ENCODE measurements around the gene DSG1. TPM values are rescaled to one million over a fixed set of nuclear protein-coding genes. Genes with fewer than 3 reads are reported as not detected.

DSG1 gene
- total and polyA plus RNA-seq, 2 of the 13 experiments (the other 11 are each of a cell fraction or from before 2014, with no cell fraction given), result 0.04 TPM; not detected in 1

- TF ChIP-seq SPEN (CRISPR knock-in tag; IDR thresholded peaks at IDR 0.05; ENCODE audit: low read depth) (peak; percentile 43; the same call in 1 of the 2 replicates), BRCA1 (CRISPR knock-in tag; IDR thresholded peaks at IDR 0.05) (no peak), ZNF180 (CRISPR knock-in tag; IDR thresholded peaks at IDR 0.05; ENCODE audit: borderline replicate concordance, low read depth) (no peak)
These were observed 55.7 kb downstream of the DSG1 start (continued) for GRCh38 chr18:31373641-31374040.

- no TSS peak for BruUV-seq (replicated peaks)
- POLR2A ChIA-PET, result no interaction called here
- in situ Hi-C loops (cut with HindIII; ENCODE audit: extremely low pct_ligation_motif_present, low pct_unique_long_range_greater_than_20kb) (no loop called here), intact Hi-C loops (cut with micrococcal nuclease; ENCODE audit: unreplicated experiment) (no loop called here)
- no peaks in the 10 kb centered on the region for H3K79me2 ChIP-seq (ENCODE audit: insufficient read depth, low read length)
- TF ChIP-seq ZZZ3 (CRISPR knock-in tag; IDR thresholded peaks at IDR 0.05; ENCODE audit: borderline replicate concordance) (no peak), PRPF4 (IDR thresholded peaks at IDR 0.05; ENCODE audit: low read depth, low read length, poor library complexity, severe bottlenecking) (no peak), TBX3 (IDR thresholded peaks at IDR 0.05; ENCODE audit: borderline replicate concordance) (no peak), MED8 (CRISPR knock-in tag; IDR thresholded peaks at IDR 0.05; ENCODE audit: insufficient replicate concordance) (no peak), TCF7L2 (IDR thresholded peaks at IDR 0.05; ENCODE audit: low read depth, low read length) (no peak), ELF3 (CRISPR knock-in tag; IDR thresholded peaks at IDR 0.05) (no peak), MXD3 (CRISPR knock-in tag; IDR thresholded peaks at IDR 0.05) (no peak), SAP130 (CRISPR knock-in tag; IDR thresholded peaks at IDR 0.05; ENCODE audit: low read depth) (no peak), GMEB2 (CRISPR knock-in tag; IDR thresholded peaks at IDR 0.05; ENCODE audit: low read depth) (no peak), ZNF660 (CRISPR knock-in tag; IDR thresholded peaks at IDR 0.05; ENCODE audit: borderline replicate concordance, low read depth) (no peak), ZNF367 (CRISPR knock-in tag; IDR thresholded peaks at IDR 0.05; ENCODE audit: borderline replicate concordance) (no peak)
- no peak within 1 kb of the TSS for H3K9ac ChIP-seq (ENCODE audit: insufficient read depth, low read depth, low read length)
- ATAC-seq, result no peak
- CTCF ChIA-PET (ENCODE audit: low intra/inter-chr PET ratio, low total read pairs), result no interaction called here
- H3K27ac ChIP-seq (ENCODE audit: extremely low read length, insufficient read depth, low read length), result no peak within 1 kb of the TSS
- no peaks in the 10 kb centered on the region for H4K20me1 ChIP-seq (ENCODE audit: insufficient read depth, low read length)
- no peak within 1 kb of the TSS for H3K4me2 ChIP-seq (ENCODE audit: low read depth, low read length)
- H3K4me1 ChIP-seq (ENCODE audit: insufficient read depth, low read length), result peaks cover 31% of the 10 kb centered on the region
- 60% methylated on average over 3 of the region's 3 CpGs for WGBS (ENCODE audit: low lambda C conversion rate)
- H3K9me3 ChIP-seq (ENCODE audit: low read length), result no peaks in the 10 kb centered on the region
- no peaks in the 10 kb centered on the region for H3K36me3 ChIP-seq (replicated peaks in 1 of 2; ENCODE audit: control insufficient read depth in 1 of 2, insufficient read depth in 2 of 2, low read length in 2 of 2)
- DNase-seq (ENCODE audit: low spot score), result no peak
- no peak for FAIRE-seq
- no peak within 1 kb of the TSS for H2AFZ ChIP-seq (ENCODE audit: low read length)
- no peak within 1 kb of the TSS for H3K4me3 ChIP-seq (replicated peaks in 1 of 3; ENCODE audit: insufficient read depth in 1 of 3, low read depth in 2 of 3, low read length in 3 of 3)
- no peaks in the 10 kb centered on the region for H3K27me3 ChIP-seq (ENCODE audit: control insufficient read depth in 1 of 2, insufficient read depth in 2 of 2, low read length in 2 of 2)
These were observed 58.5 kb downstream of the DSG1 start, which contains the start of gene DSG4 for GRCh38 chr18:31376477-31376876. Gene DSG4, plus strand, starts transcription at chr18:31376777. Its CDS starts 135 bp downstream, at chr18:31376912.
